GM12878 (cell line): Measurements from ENCODE around the gene PPIA. TPM values are rescaled to one million over a fixed set of nuclear protein-coding genes. Genes with fewer than 3 reads are reported as not detected.

Experiments used
- ETV6 ChIP-seq, 2 experiments: fragments of 450-650 bp in 1 of 2; IDR thresholded peaks in 1 of 2; conservative IDR thresholded peaks in 1 of 2; 2 replicates each; pipeline ENCODE4 v1.6.1; 2014; ENCODE audit warnings: antibody characterized with exemption in 1 of 2, borderline replicate concordance in 1 of 2, low read depth in 1 of 2, mild to moderate bottlenecking in 1 of 2, moderate library complexity in 1 of 2
- FOS ChIP-seq: IDR thresholded peaks from 3 replicates; pipeline ENCODE4 v1.6.1; 2011; ENCODE audit warnings: borderline replicate concordance; ENCODE audit not compliant: insufficient read length; ENCODE audit errors: extremely low read depth
- GATAD2B ChIP-seq: fragments of 450-650 bp; conservative IDR thresholded peaks from 2 replicates; pipeline ENCODE4 v1.6.1; 2017; ENCODE audit warnings: low read depth, mild to moderate bottlenecking, moderate library complexity
- HDAC6 ChIP-seq: fragments of 200-600 bp; sonication (generic); IDR thresholded peaks from one replicate; pipeline ENCODE4 v1.8.0; 2017; ENCODE audit warnings: antibody characterized with exemption; ENCODE audit not compliant: unreplicated experiment
- MEF2A ChIP-seq: IDR thresholded peaks from 2 replicates; pipeline ENCODE4 v1.6.1; 2011; ENCODE audit warnings: low read depth, mild to moderate bottlenecking, low read length, moderate library complexity; ENCODE audit not compliant: insufficient read depth
- NBN ChIP-seq: fragments of 450-650 bp; IDR thresholded peaks from 2 replicates; pipeline ENCODE4 v1.6.1; 2016
- NKRF ChIP-seq: fragments of 450-650 bp; conservative IDR thresholded peaks from 2 replicates; pipeline ENCODE4 v1.6.1; 2017; ENCODE audit warnings: mild to moderate bottlenecking, moderate library complexity
- POLR2AphosphoS2 ChIP-seq: IDR thresholded peaks from 2 replicates; pipeline ENCODE4 v1.6.1; 2011; ENCODE audit warnings: low read depth, mild to moderate bottlenecking, low read length, improper control_type of control experiment, moderate library complexity
- POU2F2 ChIP-seq: IDR thresholded peaks from 3 replicates; pipeline ENCODE4 v1.6.1; 2011; ENCODE audit warnings: low read depth, mild to moderate bottlenecking, low read length, borderline replicate concordance
- RELA ChIP-seq: fragments of 450-650 bp; IDR thresholded peaks from 2 replicates; pipeline ENCODE4 v1.8.0; 2014; ENCODE audit warnings: borderline replicate concordance; ENCODE audit not compliant: partially characterized antibody
- RUNX3 ChIP-seq: IDR thresholded peaks from 2 replicates; pipeline ENCODE4 v1.6.1; 2012; ENCODE audit warnings: low read length, inconsistent platforms
- SMARCA5 ChIP-seq: fragments of 450-650 bp; IDR thresholded peaks from 2 replicates; pipeline ENCODE4 v1.6.1; 2017; ENCODE audit warnings: mild to moderate bottlenecking
- USF2 ChIP-seq: IDR thresholded peaks from 2 replicates; pipeline ENCODE4 v1.6.1; 2011; ENCODE audit warnings: low read depth, low read length, improper control_type of control experiment, borderline replicate concordance
- ZNF274 ChIP-seq: IDR thresholded peaks from one replicate; pipeline ENCODE4 v1.8.0; 2011; ENCODE audit not compliant: insufficient read length, insufficient read depth
- ZNF592 ChIP-seq: fragments of 450-650 bp; IDR thresholded peaks from 2 replicates; pipeline ENCODE4 v1.6.1; 2017; ENCODE audit warnings: mild to moderate bottlenecking, moderate library complexity
- polyA plus RNA-seq, 11 experiments: library from polyadenylated mRNA; depleted of rRNA in 4 of 11; unstranded in 6 of 11; stranded (reverse) in 5 of 11; fragments of >200 nt; fragmentation: Nextera tagmentation in 4 of 11; fragmentation: Illumina TruSeq in 1 of 11; extraction: Ambion mirVana in 4 of 11; extraction: Trizol in 1 of 11; gene quantifications; 1 replicate in 1 of 11; 2 replicates in 10 of 11; pipeline versions ENCODE4 v1.2.1 to v1.2.3, GENCODE V29; 2011 to 2016; ENCODE audit warnings: inconsistent platforms in 2 of 11, missing spikeins in 2 of 11, low read depth in 1 of 11
- total RNA-seq, 4 experiments: library from RNA; depleted of rRNA in 3 of 4; stranded (reverse); fragments of >200 nt in 3 of 4; fragmentation: Illumina TruSeq in 1 of 4; extraction: Trizol in 1 of 4; gene quantifications; 2 replicates each; pipeline versions ENCODE4 v1.2.1 to v1.2.3, GENCODE V29; 2013 to 2021
- TF ChIP-seq, protein P1 (sequence below): fragments of 450-650 bp; IDR thresholded peaks from 2 replicates; pipeline ENCODE4 v1.6.1; 2017; ENCODE audit warnings: mild to moderate bottlenecking, moderate library complexity
- TF ChIP-seq, protein P2 (sequence below): fragments of 150-350 bp; IDR thresholded peaks from 2 replicates; pipeline ENCODE4 v1.6.1; 2014; ENCODE audit warnings: mild to moderate bottlenecking, low read depth, low read length

The PPIA gene
- total and polyA plus RNA-seq, 10 of the 15 experiments (the other 5 are each of a cell fraction or from before 2014, with no cell fraction given): 2,712 to 7,982 (median 5,027) TPM

DNA sequence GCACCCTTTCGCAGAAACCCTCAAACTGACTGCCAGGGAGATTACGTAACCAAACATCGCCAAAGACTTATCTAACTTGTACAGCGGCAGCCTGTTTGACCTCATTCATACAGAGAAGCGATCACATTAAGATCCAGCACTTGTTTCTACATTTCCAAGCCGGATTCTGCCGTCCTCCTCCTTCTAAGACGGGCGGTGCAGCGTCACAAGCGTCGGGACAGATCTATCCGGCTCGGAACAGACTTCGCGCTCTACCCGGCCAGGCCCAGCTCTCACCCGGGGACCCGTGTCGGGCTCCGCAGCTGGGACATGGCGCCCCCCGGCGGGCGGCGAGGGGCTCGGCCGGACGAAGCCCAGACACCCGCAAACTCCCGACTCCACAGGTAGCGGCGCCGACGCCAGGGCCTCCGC, 51.0 kb downstream of the PPIA start (continued):
- TF ChIP-seq, protein P1, sequence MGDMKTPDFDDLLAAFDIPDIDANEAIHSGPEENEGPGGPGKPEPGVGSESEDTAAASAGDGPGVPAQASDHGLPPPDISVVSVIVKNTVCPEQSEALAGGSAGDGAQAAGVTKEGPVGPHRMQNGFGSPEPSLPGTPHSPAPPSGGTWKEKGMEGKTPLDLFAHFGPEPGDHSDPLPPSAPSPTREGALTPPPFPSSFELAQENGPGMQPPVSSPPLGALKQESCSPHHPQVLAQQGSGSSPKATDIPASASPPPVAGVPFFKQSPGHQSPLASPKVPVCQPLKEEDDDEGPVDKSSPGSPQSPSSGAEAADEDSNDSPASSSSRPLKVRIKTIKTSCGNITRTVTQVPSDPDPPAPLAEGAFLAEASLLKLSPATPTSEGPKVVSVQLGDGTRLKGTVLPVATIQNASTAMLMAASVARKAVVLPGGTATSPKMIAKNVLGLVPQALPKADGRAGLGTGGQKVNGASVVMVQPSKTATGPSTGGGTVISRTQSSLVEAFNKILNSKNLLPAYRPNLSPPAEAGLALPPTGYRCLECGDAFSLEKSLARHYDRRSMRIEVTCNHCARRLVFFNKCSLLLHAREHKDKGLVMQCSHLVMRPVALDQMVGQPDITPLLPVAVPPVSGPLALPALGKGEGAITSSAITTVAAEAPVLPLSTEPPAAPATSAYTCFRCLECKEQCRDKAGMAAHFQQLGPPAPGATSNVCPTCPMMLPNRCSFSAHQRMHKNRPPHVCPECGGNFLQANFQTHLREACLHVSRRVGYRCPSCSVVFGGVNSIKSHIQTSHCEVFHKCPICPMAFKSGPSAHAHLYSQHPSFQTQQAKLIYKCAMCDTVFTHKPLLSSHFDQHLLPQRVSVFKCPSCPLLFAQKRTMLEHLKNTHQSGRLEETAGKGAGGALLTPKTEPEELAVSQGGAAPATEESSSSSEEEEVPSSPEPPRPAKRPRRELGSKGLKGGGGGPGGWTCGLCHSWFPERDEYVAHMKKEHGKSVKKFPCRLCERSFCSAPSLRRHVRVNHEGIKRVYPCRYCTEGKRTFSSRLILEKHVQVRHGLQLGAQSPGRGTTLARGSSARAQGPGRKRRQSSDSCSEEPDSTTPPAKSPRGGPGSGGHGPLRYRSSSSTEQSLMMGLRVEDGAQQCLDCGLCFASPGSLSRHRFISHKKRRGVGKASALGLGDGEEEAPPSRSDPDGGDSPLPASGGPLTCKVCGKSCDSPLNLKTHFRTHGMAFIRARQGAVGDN: peak; percentile 70; the same call in 1 of the 2 replicates
- TF ChIP-seq GATAD2B (0 out of 2 replicates have a peak, but pooled peaks have one; percentile 86), NBN (peak; percentile 58; the same call in 1 of the 2 replicates), ZNF592 (no peak), SMARCA5 (peak; percentile 97), RUNX3 (no peak), USF2 (no peak), MEF2A (0 out of 2 replicates have a peak, but pooled peaks have one; percentile 0), RELA (no peak), NKRF (0 out of 2 replicates have a peak, but pooled peaks have one; percentile 92), HDAC6 (no peak), ETV6 (conservative IDR thresholded peaks at IDR 0.05 in 1 of 2, IDR thresholded peaks at IDR 0.05 in 1 of 2; ENCODE audit: borderline replicate concordance in 1 of 2, low read depth in 1 of 2) (no peak), POU2F2 (no peak; the same call in 2 of the 3 replicates), POLR2AphosphoS2 (no peak), ZNF274 (no peak), FOS (no peak)
- TF ChIP-seq, protein P2, sequence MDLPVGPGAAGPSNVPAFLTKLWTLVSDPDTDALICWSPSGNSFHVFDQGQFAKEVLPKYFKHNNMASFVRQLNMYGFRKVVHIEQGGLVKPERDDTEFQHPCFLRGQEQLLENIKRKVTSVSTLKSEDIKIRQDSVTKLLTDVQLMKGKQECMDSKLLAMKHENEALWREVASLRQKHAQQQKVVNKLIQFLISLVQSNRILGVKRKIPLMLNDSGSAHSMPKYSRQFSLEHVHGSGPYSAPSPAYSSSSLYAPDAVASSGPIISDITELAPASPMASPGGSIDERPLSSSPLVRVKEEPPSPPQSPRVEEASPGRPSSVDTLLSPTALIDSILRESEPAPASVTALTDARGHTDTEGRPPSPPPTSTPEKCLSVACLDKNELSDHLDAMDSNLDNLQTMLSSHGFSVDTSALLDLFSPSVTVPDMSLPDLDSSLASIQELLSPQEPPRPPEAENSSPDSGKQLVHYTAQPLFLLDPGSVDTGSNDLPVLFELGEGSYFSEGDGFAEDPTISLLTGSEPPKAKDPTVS: no peak
